ENCODE results near the gene TBC1D13. TPM values are rescaled to one million over a fixed set of nuclear protein-coding genes. Genes with fewer than 3 reads are reported as not detected.

TBC1D13 gene
- total RNA-seq, 1 donor from 2014 or later: 25.6 TPM

DNA sequence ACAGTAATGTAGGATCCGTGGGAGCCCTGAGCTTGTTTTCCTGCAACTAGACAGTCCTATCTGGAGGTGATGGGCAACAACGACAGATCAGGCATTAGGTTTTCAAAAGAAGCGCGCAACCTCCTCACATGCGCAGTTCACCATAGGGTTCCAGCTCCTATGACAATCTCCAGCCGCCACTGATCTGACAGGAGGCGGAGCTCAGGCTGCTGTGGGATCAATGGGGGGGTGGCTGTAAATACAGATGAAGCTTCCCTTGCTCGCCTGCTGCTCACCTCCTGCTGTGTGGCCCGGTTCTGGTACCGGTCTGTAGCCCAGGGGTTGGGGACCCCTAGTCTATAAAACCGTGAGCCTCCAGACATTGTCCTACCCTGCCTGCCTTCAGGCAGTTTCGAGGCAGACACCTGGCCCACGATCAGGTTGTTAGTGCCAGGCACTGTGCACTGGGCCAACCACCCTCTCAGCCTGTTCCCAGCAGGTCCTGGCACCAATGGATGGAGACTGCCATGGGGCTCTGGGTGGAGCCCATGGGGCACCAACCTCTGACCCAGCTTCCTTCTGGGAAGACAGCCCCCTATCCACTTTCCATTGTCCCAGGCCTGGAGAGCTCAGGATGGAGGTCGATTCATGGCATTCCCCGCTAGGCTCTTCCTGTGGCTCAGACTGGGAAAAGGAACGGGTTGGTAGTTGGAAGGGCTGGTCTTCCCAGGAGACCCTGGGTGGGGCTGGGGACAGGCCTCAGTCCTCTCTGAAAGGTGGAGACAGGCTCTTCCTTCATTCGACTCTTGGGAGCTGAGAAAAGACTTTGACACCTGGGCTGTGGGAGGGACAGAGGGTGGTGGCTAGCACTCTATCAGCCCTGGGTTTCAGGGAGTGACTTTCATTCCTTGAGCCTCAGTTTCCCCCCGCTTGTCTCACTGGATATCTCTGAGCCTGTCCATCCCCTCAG, 32.9 kb downstream of the TBC1D13 start:
- Histone ChIP-seq H3K4me3 (peak overlapping the region; percentile 75), H3K27me3 (ENCODE audit: low read depth) (no peaks in the 10 kb centered on the region), H3K9me3 (no peaks in the 10 kb centered on the region), H3K4me1 (peaks cover 13% of the 10 kb centered on the region), H3K27ac (no peak overlapping the region), H3K36me3 (peaks cover 43% of the 10 kb centered on the region)
- TF ChIP-seq, protein P1, sequence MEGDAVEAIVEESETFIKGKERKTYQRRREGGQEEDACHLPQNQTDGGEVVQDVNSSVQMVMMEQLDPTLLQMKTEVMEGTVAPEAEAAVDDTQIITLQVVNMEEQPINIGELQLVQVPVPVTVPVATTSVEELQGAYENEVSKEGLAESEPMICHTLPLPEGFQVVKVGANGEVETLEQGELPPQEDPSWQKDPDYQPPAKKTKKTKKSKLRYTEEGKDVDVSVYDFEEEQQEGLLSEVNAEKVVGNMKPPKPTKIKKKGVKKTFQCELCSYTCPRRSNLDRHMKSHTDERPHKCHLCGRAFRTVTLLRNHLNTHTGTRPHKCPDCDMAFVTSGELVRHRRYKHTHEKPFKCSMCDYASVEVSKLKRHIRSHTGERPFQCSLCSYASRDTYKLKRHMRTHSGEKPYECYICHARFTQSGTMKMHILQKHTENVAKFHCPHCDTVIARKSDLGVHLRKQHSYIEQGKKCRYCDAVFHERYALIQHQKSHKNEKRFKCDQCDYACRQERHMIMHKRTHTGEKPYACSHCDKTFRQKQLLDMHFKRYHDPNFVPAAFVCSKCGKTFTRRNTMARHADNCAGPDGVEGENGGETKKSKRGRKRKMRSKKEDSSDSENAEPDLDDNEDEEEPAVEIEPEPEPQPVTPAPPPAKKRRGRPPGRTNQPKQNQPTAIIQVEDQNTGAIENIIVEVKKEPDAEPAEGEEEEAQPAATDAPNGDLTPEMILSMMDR (IDR thresholded peaks at IDR 0.05): no peak
- intact Hi-C loops (cut with DNase I): no loop called here
- ATAC-seq: no peak
- no peak for DNase-seq

- H3K4me1 ChIP-seq: peaks cover 13% of the 10 kb centered on the region
- no peak overlapping the region for H3K4me3 ChIP-seq
- intact Hi-C loops (cut with DNase I): no loop called here
- H3K27me3 ChIP-seq (ENCODE audit: low read depth): no peaks in the 10 kb centered on the region
- DNase-seq (no peak), ATAC-seq (no peak)
- H3K36me3 ChIP-seq: peaks cover 52% of the 10 kb centered on the region
- TF ChIP-seq, protein P1 (IDR thresholded peaks at IDR 0.05): no peak
- no peak overlapping the region for H3K27ac ChIP-seq
- no peaks in the 10 kb centered on the region for H3K9me3 ChIP-seq
These were observed 33.9 kb downstream of the TBC1D13 start for GRCh38 chr9:128820665-128821583.

DNA sequence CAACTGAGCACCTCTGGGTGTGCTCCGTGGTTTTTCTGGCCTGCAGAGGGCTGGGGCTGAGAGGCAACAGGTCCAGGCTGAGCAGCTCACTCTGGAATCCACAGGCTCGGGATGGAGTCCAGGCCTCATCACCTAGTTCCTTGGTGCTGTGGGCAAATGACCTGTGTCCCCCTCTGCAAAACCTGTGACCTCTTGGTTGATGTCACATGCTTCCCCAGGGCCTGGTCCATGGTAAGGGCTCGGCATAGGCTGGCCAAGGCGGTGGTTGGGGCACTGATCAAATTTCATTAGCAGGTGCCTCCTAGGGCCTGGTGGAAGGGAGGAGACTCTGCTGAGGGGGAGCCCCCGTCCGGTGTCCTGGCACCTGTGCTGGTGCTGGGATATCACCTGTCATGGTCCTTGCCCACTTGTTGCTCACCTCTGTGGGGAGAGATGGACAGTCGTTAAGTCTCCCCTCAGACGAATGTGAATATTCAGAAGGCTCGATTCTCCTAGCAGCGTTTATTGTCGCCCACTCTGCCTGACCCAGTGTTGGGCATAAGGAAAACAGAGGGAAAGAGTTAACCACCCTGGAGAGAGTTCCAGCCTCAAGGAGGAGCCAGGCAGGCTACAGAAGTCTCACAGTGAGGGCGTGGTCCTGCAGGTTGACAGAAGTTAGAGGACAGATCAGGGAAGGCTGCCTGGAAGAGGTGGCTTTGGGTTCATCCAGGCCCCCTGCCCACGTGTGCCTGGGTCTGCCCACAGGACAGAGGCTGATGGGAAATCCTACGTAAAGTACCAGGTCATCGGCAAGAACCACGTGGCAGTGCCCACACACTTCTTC, 34.7 kb downstream of the TBC1D13 start:
- no peaks in the 10 kb centered on the region for H3K9me3 ChIP-seq
- intact Hi-C loops (cut with DNase I): no loop called here
- no peak for ATAC-seq
- H3K36me3 ChIP-seq: peaks cover 61% of the 10 kb centered on the region
- H3K4me3 ChIP-seq: no peak overlapping the region
- TF ChIP-seq, protein P1 (IDR thresholded peaks at IDR 0.05): no peak
- H3K27me3 ChIP-seq (ENCODE audit: low read depth): no peaks in the 10 kb centered on the region
- peaks cover 13% of the 10 kb centered on the region for H3K4me1 ChIP-seq
- no peak overlapping the region for H3K27ac ChIP-seq
- no peak for DNase-seq

DNA sequence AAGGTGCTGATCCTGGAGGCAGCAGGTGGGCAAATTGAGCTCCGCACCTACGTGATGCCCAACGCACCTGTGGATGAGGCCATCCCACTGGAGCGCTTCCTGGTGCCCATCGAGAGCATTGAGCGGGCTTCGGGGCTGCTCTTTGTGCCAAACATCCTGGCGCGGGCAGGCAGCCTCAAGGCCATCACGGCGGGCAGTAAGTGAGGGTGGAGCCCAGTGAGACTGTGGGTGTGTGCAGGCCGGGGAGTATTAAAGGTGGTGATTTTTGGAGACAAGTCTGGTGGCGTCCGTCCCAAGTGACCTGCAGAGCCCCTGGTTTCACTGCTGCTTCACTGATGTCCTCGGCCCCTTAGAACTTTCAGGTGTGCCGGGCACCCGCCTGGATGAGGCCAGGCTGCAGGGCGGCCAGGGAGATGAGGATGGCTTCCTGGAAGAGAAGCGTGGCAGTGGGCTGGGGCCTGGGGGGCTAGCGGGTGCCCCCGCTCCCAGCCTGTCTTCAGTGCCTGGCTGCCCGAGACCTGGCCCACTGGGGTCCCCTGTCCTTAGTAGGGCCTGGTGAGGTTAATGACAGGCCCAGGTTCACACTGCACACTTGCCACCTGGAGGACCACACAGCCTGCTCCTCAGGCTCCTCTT, 35.5 kb downstream of the TBC1D13 start:
- ATAC-seq: no peak
- DNase-seq: no peak
- no peaks in the 10 kb centered on the region for H3K9me3 ChIP-seq
- intact Hi-C loops (cut with DNase I): no loop called here
- peaks cover 13% of the 10 kb centered on the region for H3K4me1 ChIP-seq
- TF ChIP-seq, protein P1 (IDR thresholded peaks at IDR 0.05): no peak
- H3K27ac ChIP-seq: no peak overlapping the region
- no peak overlapping the region for H3K4me3 ChIP-seq
- H3K27me3 ChIP-seq (ENCODE audit: low read depth): no peaks in the 10 kb centered on the region
- peaks cover 67% of the 10 kb centered on the region for H3K36me3 ChIP-seq
